ENCODE results near the gene DRC3.

GRCh38 chr17:17989081-17989480 is 16.4 kb downstream of the DRC3 start:
- TF ChIP-seq CTCF (IDR thresholded peaks at IDR 0.05) (no peak), EZH2 (IDR thresholded peaks at IDR 0.05; ENCODE audit: borderline replicate concordance, insufficient read depth, low read depth, low read length, poor library complexity, severe bottlenecking) (no peak)

All from B cell (primary cell).